ENCODE measurements around the gene DPEP2. TPM values are rescaled to one million over a fixed set of nuclear protein-coding genes. Genes with fewer than 3 reads are reported as not detected.
A peak's percentile ranks its signal among the peaks of the same experiment; 100 is the strongest.

Gene DPEP2
- total and polyA plus RNA-seq, 2 of the 13 experiments (the other 11 are each of a cell fraction or from before 2014, with no cell fraction given) = 0.18 TPM; not detected in 1

DNA sequence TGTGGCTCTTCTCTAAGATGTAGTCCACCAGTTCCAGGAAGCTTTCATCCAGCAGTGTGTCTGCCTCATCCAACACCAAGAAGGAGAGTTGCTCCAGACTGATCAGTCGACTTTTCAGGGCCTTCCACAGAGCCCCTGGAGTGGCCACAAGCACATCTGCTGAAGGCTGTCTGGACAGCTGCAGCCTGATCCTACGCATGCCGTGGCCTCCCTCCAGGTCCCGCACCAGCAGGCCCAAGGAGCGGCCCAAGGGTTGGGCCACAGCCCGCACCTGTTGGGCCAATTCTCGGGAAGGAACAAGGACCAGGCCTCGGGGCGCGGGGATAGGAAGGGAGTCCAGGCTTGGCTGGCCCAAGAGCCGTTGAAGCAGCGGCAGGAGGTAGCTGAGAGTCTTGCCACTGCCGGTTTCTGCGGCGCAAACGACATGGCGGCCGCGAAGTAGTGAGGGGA is 23.0 kb upstream of the DPEP2 start (continued):
- TF ChIP-seq ZFYVE20 (CRISPR knock-in tag; IDR thresholded peaks at IDR 0.05; ENCODE audit: borderline replicate concordance, low read depth) (0 out of 2 replicates have a peak, but pooled peaks have one; percentile 21), ZNF724P (CRISPR knock-in tag; IDR thresholded peaks at IDR 0.05; ENCODE audit: borderline replicate concordance) (peak; percentile 39; the same call in 1 of the 2 replicates), ZNF234 (CRISPR knock-in tag; conservative IDR thresholded peaks at IDR 0.05) (peak; percentile 27; the same call in 1 of the 2 replicates), ZNF33B (CRISPR knock-in tag; IDR thresholded peaks at IDR 0.05) (peak; percentile 7; the same call in 1 of the 2 replicates), PAWR (CRISPR knock-in tag; IDR thresholded peaks at IDR 0.05; ENCODE audit: borderline replicate concordance) (0 out of 2 replicates have a peak, but pooled peaks have one; percentile 25), MLLT10 (CRISPR knock-in tag; IDR thresholded peaks at IDR 0.05) (no peak), ZNF124 (CRISPR knock-in tag; IDR thresholded peaks at IDR 0.05) (no peak), ZNF205 (CRISPR knock-in tag; IDR thresholded peaks at IDR 0.05) (peak; percentile 17; the same call in 1 of the 2 replicates), CHCHD3 (CRISPR knock-in tag; IDR thresholded peaks at IDR 0.05) (peak; percentile 45; the same call in 1 of the 2 replicates), SMAD9 (CRISPR knock-in tag; IDR thresholded peaks at IDR 0.05) (0 out of 2 replicates have a peak, but pooled peaks have one; percentile 52)

DNA sequence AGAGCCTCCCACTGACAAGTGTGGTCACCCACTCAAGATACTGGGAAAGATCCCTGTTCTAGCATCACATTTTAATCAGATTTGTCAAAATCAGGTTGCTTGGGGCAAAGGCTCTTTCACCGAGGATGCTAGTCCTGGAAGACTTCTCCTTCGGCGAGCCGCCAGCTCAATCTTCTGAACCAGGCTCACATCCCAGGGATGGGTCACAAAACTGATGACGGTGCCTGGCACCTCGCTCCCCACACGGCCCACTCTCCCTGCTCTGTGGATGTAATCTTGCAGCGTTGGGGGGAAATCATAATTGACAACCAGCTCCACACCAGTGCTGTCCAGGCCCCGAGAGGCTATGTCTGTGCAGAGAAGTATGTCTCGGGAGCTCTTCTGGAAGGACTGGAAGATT is 22.2 kb upstream of the DPEP2 start:
- FAIRE-seq (no peak), DNase-seq (ENCODE audit: low spot score) (no peak), ATAC-seq (no peak)
- Histone ChIP-seq H4K20me1 (ENCODE audit: insufficient read depth, low read length) (no peaks in the 10 kb centered on the region), H3K4me2 (ENCODE audit: low read depth, low read length) (peak overlapping the region; percentile 96), H3K9me3 (ENCODE audit: low read length) (no peaks in the 10 kb centered on the region), H3K79me2 (ENCODE audit: insufficient read depth, low read length) (peaks cover 32% of the 10 kb centered on the region), H3K4me1 (ENCODE audit: insufficient read depth, low read length) (peaks cover 30% of the 10 kb centered on the region), H3K4me3 (replicated peaks in 1 of 3; ENCODE audit: insufficient read depth in 1 of 3, low read depth in 2 of 3, low read length in 3 of 3) (peak overlapping the region; percentile 92 to 99 (median 92); a peak in 5 of 6 replicates), H2AFZ (ENCODE audit: low read length) (no peak overlapping the region), H3K36me3 (replicated peaks in 1 of 2; ENCODE audit: control insufficient read depth in 1 of 2, insufficient read depth in 2 of 2, low read length in 2 of 2) (no peaks in the 10 kb centered on the region; a peak in 1 of 5 replicates), H3K27me3 (ENCODE audit: control insufficient read depth in 1 of 2, insufficient read depth in 2 of 2, low read length in 2 of 2) (no peaks in the 10 kb centered on the region; a peak in 1 of 5 replicates), H3K9ac (ENCODE audit: insufficient read depth, low read depth, low read length) (peak overlapping the region; percentile 94), H3K27ac (ENCODE audit: extremely low read length, insufficient read depth, low read length) (no peak overlapping the region)
- no TSS peak for BruUV-seq (replicated peaks)
- ChIA-PET CTCF (ENCODE audit: low intra/inter-chr PET ratio, low total read pairs) (no interaction called here), POLR2A (interaction anchor here (1.2 to 3.3 kb wide), 11 partner anchors 16 to 213 kb away, joined by 3 to 26 read pairs (median 12); partner anchors contain the start of genes DPEP2, LCAT, NFATC3 and PSMB10)
- intact Hi-C loops (cut with micrococcal nuclease; ENCODE audit: unreplicated experiment) = no loop called here
- 91% methylated on average over 8 of the region's 10 CpGs for WGBS (ENCODE audit: low lambda C conversion rate)
- in situ Hi-C loops (cut with HindIII; ENCODE audit: extremely low pct_ligation_motif_present, low pct_unique_long_range_greater_than_20kb) = no loop called here
- 0 out of 2 replicates have a peak, but pooled peaks have one; percentile 17 for TF ChIP-seq ZNF367 (CRISPR knock-in tag; IDR thresholded peaks at IDR 0.05; ENCODE audit: borderline replicate concordance)
- TF ChIP-seq, protein P1, sequence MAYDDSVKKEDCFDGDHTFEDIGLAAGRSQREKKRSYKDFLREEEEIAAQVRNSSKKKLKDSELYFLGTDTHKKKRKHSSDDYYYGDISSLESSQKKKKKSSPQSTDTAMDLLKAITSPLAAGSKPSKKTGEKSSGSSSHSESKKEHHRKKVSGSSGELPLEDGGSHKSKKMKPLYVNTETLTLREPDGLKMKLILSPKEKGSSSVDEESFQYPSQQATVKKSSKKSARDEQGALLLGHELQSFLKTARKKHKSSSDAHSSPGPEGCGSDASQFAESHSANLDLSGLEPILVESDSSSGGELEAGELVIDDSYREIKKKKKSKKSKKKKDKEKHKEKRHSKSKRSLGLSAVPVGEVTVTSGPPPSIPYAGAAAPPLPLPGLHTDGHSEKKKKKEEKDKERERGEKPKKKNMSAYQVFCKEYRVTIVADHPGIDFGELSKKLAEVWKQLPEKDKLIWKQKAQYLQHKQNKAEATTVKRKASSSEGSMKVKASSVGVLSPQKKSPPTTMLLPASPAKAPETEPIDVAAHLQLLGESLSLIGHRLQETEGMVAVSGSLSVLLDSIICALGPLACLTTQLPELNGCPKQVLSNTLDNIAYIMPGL (CRISPR knock-in tag; IDR thresholded peaks at IDR 0.05; ENCODE audit: borderline replicate concordance in 1 of 2, low read depth in 1 of 2) = no peak
- TF ChIP-seq ZC3H13 (CRISPR knock-in tag; IDR thresholded peaks at IDR 0.05) = peak; percentile 79; the same call in 1 of the 2 replicates
- TF ChIP-seq ZNF264 (CRISPR knock-in tag; IDR thresholded peaks at IDR 0.05) = no peak
- TF ChIP-seq HOXD1 (CRISPR knock-in tag; IDR thresholded peaks at IDR 0.05) = no peak
- TF ChIP-seq GLI4 (CRISPR knock-in tag; IDR thresholded peaks at IDR 0.05; ENCODE audit: borderline replicate concordance) = no peak
- TF ChIP-seq ZNF143 (CRISPR knock-in tag; IDR thresholded peaks at IDR 0.05) = no peak
- 0 out of 2 replicates have a peak, but pooled peaks have one; percentile 50 for TF ChIP-seq NFKB2 (CRISPR knock-in tag; IDR thresholded peaks at IDR 0.05; ENCODE audit: borderline replicate concordance)
- no peak for TF ChIP-seq PITX1 (CRISPR knock-in tag; IDR thresholded peaks at IDR 0.05)

All from HepG2 (cell line).